SH-SY5Y (cell line): ENCODE data around the gene NFS1.

Experiments used
- GATA2 ChIP-seq: IDR thresholded peaks from 2 replicates; pipeline ENCODE4 v1.6.1; 2011; ENCODE audit warnings: mild to moderate bottlenecking, low read depth, low read length
- GATA3 ChIP-seq: IDR thresholded peaks from 2 replicates; pipeline ENCODE4 v1.6.1; 2011; ENCODE audit warnings: low read depth, mild to moderate bottlenecking, low read length, moderate library complexity

GRCh38 chr20:35632539-35633115 lies 66.5 kb downstream of the NFS1 start:
- no peak for TF ChIP-seq GATA2
- TF ChIP-seq GATA3 = no peak
